Astrocyte (in vitro differentiated cells and primary cell): ENCODE results near the gene TMC1. TPM values are rescaled to one million over a fixed set of nuclear protein-coding genes. Genes with fewer than 3 reads are reported as not detected.
A peak's percentile ranks its signal among the peaks of the same experiment; 100 is the strongest.

Source experiments
- DNase-seq: peaks from one replicate; pipeline ENCODE4 v3.0.0-alpha.2; 2010; ENCODE audit warnings: low read depth
- FAIRE-seq: peaks from 2 replicates; lab custom pipeline; 2011; peaks lifted over from hg19 to GRCh38; lab: Jason Lieb, UNC
- H2AFZ ChIP-seq: 2 replicates; pipeline ENCODE4 v1.6.0; 2012; ENCODE audit warnings: low read depth, low read length, inconsistent platforms
- H3K27ac ChIP-seq: 2 replicates; pipeline ENCODE4 v1.5.1; 2011; ENCODE audit warnings: low read depth, low read length, inconsistent platforms
- H3K27me3 ChIP-seq: 2 replicates; pipeline ENCODE4 v1.6.0; 2011; ENCODE audit warnings: low read length, inconsistent platforms; ENCODE audit not compliant: insufficient read depth
- H3K36me3 ChIP-seq: 2 replicates; pipeline ENCODE4 v1.5.1; 2011; ENCODE audit warnings: low read length, inconsistent platforms; ENCODE audit not compliant: insufficient read depth
- H3K4me1 ChIP-seq: 2 replicates; pipeline ENCODE4 v1.5.1; 2011; ENCODE audit warnings: low read length, inconsistent platforms; ENCODE audit not compliant: insufficient read depth
- H3K4me2 ChIP-seq: 2 replicates; pipeline ENCODE4 v1.6.0; 2012; ENCODE audit warnings: low read length, inconsistent platforms
- H3K4me3 ChIP-seq: 2 replicates; pipeline ENCODE4 v1.5.1; 2011; ENCODE audit warnings: low read depth, mild to moderate bottlenecking, low read length, inconsistent platforms; ENCODE audit not compliant: insufficient read depth
- H3K79me2 ChIP-seq: 2 replicates; pipeline ENCODE4 v1.6.0; 2012; ENCODE audit warnings: mild to moderate bottlenecking, low read length, inconsistent platforms; ENCODE audit not compliant: insufficient read depth
- H3K9ac ChIP-seq: 2 replicates; pipeline ENCODE4 v1.6.0; 2012; ENCODE audit warnings: mild to moderate bottlenecking, low read length, inconsistent platforms
- H3K9me3 ChIP-seq: 2 replicates; pipeline ENCODE4 v1.5.1; 2012; ENCODE audit warnings: low read depth, mild to moderate bottlenecking, low read length, inconsistent platforms; ENCODE audit not compliant: insufficient read depth
- H4K20me1 ChIP-seq: 2 replicates; pipeline ENCODE4 v1.6.0; 2012; ENCODE audit warnings: low read length, inconsistent platforms; ENCODE audit not compliant: insufficient read depth
- H3K27ac Mint-ChIP-seq: one replicate; pipeline ENCODE4 v1.8.0; 2021; ENCODE audit warnings: mild to moderate bottlenecking, mixed read lengths; ENCODE audit not compliant: unreplicated experiment
- H3K27me3 Mint-ChIP-seq: one replicate; pipeline ENCODE4 v1.8.0; 2021; ENCODE audit warnings: low read depth, mixed read lengths; ENCODE audit not compliant: unreplicated experiment
- H3K36me3 Mint-ChIP-seq: one replicate; pipeline ENCODE4 v1.8.0; 2021; ENCODE audit warnings: low read depth, mixed read lengths; ENCODE audit not compliant: unreplicated experiment
- H3K4me1 Mint-ChIP-seq: one replicate; pipeline ENCODE4 v1.8.0; 2021; ENCODE audit warnings: low read depth, mixed read lengths; ENCODE audit not compliant: unreplicated experiment
- H3K4me3 Mint-ChIP-seq: one replicate; pipeline ENCODE4 v1.8.0; 2021; ENCODE audit warnings: mild to moderate bottlenecking, moderate library complexity, mixed read lengths; ENCODE audit not compliant: unreplicated experiment
- H3K9me3 Mint-ChIP-seq: one replicate; pipeline ENCODE4 v1.8.0; 2021; ENCODE audit warnings: mild to moderate bottlenecking, mixed read lengths; ENCODE audit not compliant: unreplicated experiment
- CTCF ChIP-seq: IDR thresholded peaks from 2 replicates; pipeline ENCODE4 v1.5.1; 2011; ENCODE audit warnings: low read depth, mild to moderate bottlenecking, inconsistent platforms, low read length, moderate library complexity; ENCODE audit not compliant: insufficient read depth
- EZH2 ChIP-seq: IDR thresholded peaks from 2 replicates; pipeline ENCODE4 v1.6.1; 2012; ENCODE audit warnings: mild to moderate bottlenecking, low read length, inconsistent platforms; ENCODE audit not compliant: insufficient read depth
- total RNA-seq: library from RNA; stranded (reverse); gene quantifications from 2 replicates; pipeline ENCODE4 v1.2.1, GENCODE V29; 2021

The TMC1 gene
- total RNA-seq, 1 donor from 2014 or later = not detected

- no peak overlapping the region for H2AFZ ChIP-seq
- no peak for TF ChIP-seq CTCF
- H3K27me3 ChIP-seq = no peaks in the 10 kb centered on the region
- Mint-ChIP-seq H3K4me3 (no peak overlapping the region), H3K27me3 (no peaks in the 10 kb centered on the region), H3K27ac (no peak overlapping the region), H3K4me1 (peaks cover 45% of the 10 kb centered on the region), H3K9me3 (no peaks in the 10 kb centered on the region), H3K36me3 (no peaks in the 10 kb centered on the region)
- H3K4me2 ChIP-seq = no peak overlapping the region
- H3K9me3 ChIP-seq = no peaks in the 10 kb centered on the region
- FAIRE-seq = no peak
- no peaks in the 10 kb centered on the region for H4K20me1 ChIP-seq
- H3K36me3 ChIP-seq = no peaks in the 10 kb centered on the region
- no peak overlapping the region for H3K9ac ChIP-seq
- no peak overlapping the region for H3K27ac ChIP-seq
- H3K4me3 ChIP-seq = no peak overlapping the region
- peaks cover 37% of the 10 kb centered on the region for H3K4me1 ChIP-seq
- DNase-seq = no peak
- no peaks in the 10 kb centered on the region for H3K79me2 ChIP-seq
Measured at GRCh38 chr9:72476100-72476499, 45.3 kb upstream of the TMC1 start.

GRCh38 chr9:72476617-72477437 is 44.6 kb upstream of the TMC1 start:
- H3K27me3 Mint-ChIP-seq = no peaks in the 10 kb centered on the region
- H3K9me3 ChIP-seq = no peaks in the 10 kb centered on the region
- no peak overlapping the region for H3K4me3 ChIP-seq
- peak overlapping the region; percentile 35 for H3K27ac ChIP-seq
- no peaks in the 10 kb centered on the region for H4K20me1 ChIP-seq
- H3K9ac ChIP-seq = no peak overlapping the region
- peak overlapping the region; percentile 55 for H3K4me3 Mint-ChIP-seq
- DNase-seq = peak; percentile 86
- H3K4me1 Mint-ChIP-seq = peaks cover 51% of the 10 kb centered on the region
- no peak for TF ChIP-seq EZH2
- no peak for TF ChIP-seq CTCF
- no peaks in the 10 kb centered on the region for H3K9me3 Mint-ChIP-seq
- no peaks in the 10 kb centered on the region for H3K79me2 ChIP-seq
- H2AFZ ChIP-seq = no peak overlapping the region
- H3K27ac Mint-ChIP-seq = peak overlapping the region; percentile 79
- no peaks in the 10 kb centered on the region for H3K36me3 Mint-ChIP-seq
- no peaks in the 10 kb centered on the region for H3K36me3 ChIP-seq
- peaks cover 40% of the 10 kb centered on the region for H3K4me1 ChIP-seq
- H3K27me3 ChIP-seq = no peaks in the 10 kb centered on the region
- H3K4me2 ChIP-seq = peak overlapping the region; percentile 49
- FAIRE-seq = peak; percentile 81

GRCh38 chr9:72477930-72478518 is 43.4 kb upstream of the TMC1 start:
- no peaks in the 10 kb centered on the region for H3K79me2 ChIP-seq
- H3K9ac ChIP-seq = no peak overlapping the region
- H3K4me3 ChIP-seq = no peak overlapping the region
- H3K27ac ChIP-seq = peak overlapping the region; percentile 35
- H3K9me3 ChIP-seq = no peaks in the 10 kb centered on the region
- Mint-ChIP-seq H3K4me3 (peak overlapping the region; percentile 66), H3K9me3 (peaks cover 5% of the 10 kb centered on the region), H3K27me3 (no peaks in the 10 kb centered on the region), H3K36me3 (no peaks in the 10 kb centered on the region), H3K4me1 (peaks cover 52% of the 10 kb centered on the region), H3K27ac (peak overlapping the region; percentile 91)
- TF ChIP-seq EZH2 = no peak
- no peak for TF ChIP-seq CTCF
- H3K4me1 ChIP-seq = peaks cover 40% of the 10 kb centered on the region
- DNase-seq (peak; percentile 74), FAIRE-seq (peak; percentile 92)
- no peaks in the 10 kb centered on the region for H3K36me3 ChIP-seq
- H3K27me3 ChIP-seq = no peaks in the 10 kb centered on the region
- no peaks in the 10 kb centered on the region for H4K20me1 ChIP-seq
- H3K4me2 ChIP-seq = peak overlapping the region; percentile 49
- no peak overlapping the region for H2AFZ ChIP-seq
